ENCODE results near the gene PRTN3. TPM values are rescaled to one million over a fixed set of nuclear protein-coding genes. Genes with fewer than 3 reads are reported as not detected.
A peak's percentile ranks its signal among the peaks of the same experiment; 100 is the strongest.

The PRTN3 gene
- total RNA-seq, result 0.71 TPM

- no peak for ATAC-seq
- intact Hi-C loops (cut with DNase I), result no loop called here
- no peak for DNase-seq (ENCODE audit: low spot score)
Observed at GRCh38 chr19:840519-841206, at the start of gene PRTN3. Gene PRTN3, plus strand, starts transcription at chr19:840999. Its CDS starts 10 bp downstream, at chr19:841009.

- ATAC-seq (no peak), DNase-seq (ENCODE audit: low spot score) (peak; percentile 57)
- intact Hi-C loops (cut with DNase I), result loop anchor here (10.0 kb wide), 1 partner anchor 124 kb away; the partner anchor contains the start of genes KISS1R and R3HDM4
Observed at GRCh38 chr19:791007-791566, 49.7 kb upstream of the PRTN3 start.

GRCh38 chr19:791567-792305 lies 49.1 kb upstream of the PRTN3 start:
- ATAC-seq (no peak), DNase-seq (ENCODE audit: low spot score) (peak; percentile 71)
- intact Hi-C loops (cut with DNase I), result loop anchor here (10.0 kb wide), 1 partner anchor 123 kb away; the partner anchor contains the start of genes KISS1R and R3HDM4

- DNase-seq (ENCODE audit: low spot score), result no peak
- ATAC-seq, result no peak
- intact Hi-C loops (cut with DNase I), result loop anchor here (10.0 kb wide), 1 partner anchor 122 kb away; the partner anchor contains the start of genes KISS1R and R3HDM4
Observed at GRCh38 chr19:792306-792885, 48.4 kb upstream of the PRTN3 start.

- intact Hi-C loops (cut with DNase I), result loop anchor here (10.0 kb wide), 1 partner anchor 121 kb away; the partner anchor contains the start of genes KISS1R and R3HDM4
- DNase-seq (ENCODE audit: low spot score) (peak; percentile 59), ATAC-seq (no peak)
Observed at GRCh38 chr19:793806-794205, 47.0 kb upstream of the PRTN3 start.

GRCh38 chr19:795073-795611 lies 45.7 kb upstream of the PRTN3 start:
- intact Hi-C loops (cut with DNase I), result loop anchor here (10.0 kb wide), 1 partner anchor 120 kb away; the partner anchor contains the start of genes KISS1R and R3HDM4
- DNase-seq (ENCODE audit: low spot score) (peak; percentile 70), ATAC-seq (no peak)

- DNase-seq (ENCODE audit: low spot score), result peak; percentile 71
Observed at GRCh38 chr19:795691-796581, 44.9 kb upstream of the PRTN3 start.

GRCh38 chr19:796692-797527 lies 43.9 kb upstream of the PRTN3 start, which contains the start of gene PTBP1:
Gene PTBP1, plus strand, starts transcription at chr19:797452. Its CDS starts 46 bp downstream, at chr19:797498.
- intact Hi-C loops (cut with DNase I), result loop anchor here (10.0 kb wide), 1 partner anchor 118 kb away; the partner anchor contains the start of genes KISS1R and R3HDM4
- ATAC-seq (peak; percentile 97), DNase-seq (ENCODE audit: low spot score) (peak; percentile 100)

More at GRCh38 chr19:795691-796581, 44.9 kb upstream of the PRTN3 start:
- ATAC-seq, result no peak
- intact Hi-C loops (cut with DNase I), result loop anchor here (10.0 kb wide), 1 partner anchor 119 kb away; the partner anchor contains the start of genes KISS1R and R3HDM4

- DNase-seq (ENCODE audit: low spot score), result peak; percentile 94
- intact Hi-C loops (cut with DNase I), result loop anchor here (10.0 kb wide), 1 partner anchor 117 kb away; the partner anchor contains the start of genes KISS1R and R3HDM4
- ATAC-seq, result peak; percentile 7
Observed at GRCh38 chr19:797528-798414, 43.0 kb upstream of the PRTN3 start.

- intact Hi-C loops (cut with DNase I), result loop anchor here (10.0 kb wide), 1 partner anchor 116 kb away; the partner anchor contains the start of genes KISS1R and R3HDM4
- ATAC-seq (no peak), DNase-seq (ENCODE audit: low spot score) (peak; percentile 66)
Observed at GRCh38 chr19:798415-799075, 42.3 kb upstream of the PRTN3 start.

- no peak for ATAC-seq
- DNase-seq (ENCODE audit: low spot score), result peak; percentile 62
- intact Hi-C loops (cut with DNase I), result loop anchor here (10.0 kb wide), 1 partner anchor 116 kb away; the partner anchor contains the start of genes KISS1R and R3HDM4
Observed at GRCh38 chr19:799076-799881, 41.5 kb upstream of the PRTN3 start.

GRCh38 chr19:800360-801029 lies 40.3 kb upstream of the PRTN3 start:
- DNase-seq (ENCODE audit: low spot score), result peak; percentile 60
- intact Hi-C loops (cut with DNase I), result no loop called here
- ATAC-seq, result no peak

GRCh38 chr19:801030-801860 lies 39.6 kb upstream of the PRTN3 start:
- no peak for ATAC-seq
- intact Hi-C loops (cut with DNase I), result no loop called here
- DNase-seq (ENCODE audit: low spot score), result peak; percentile 78

All from sciatic nerve (tissue), 2 donors.